ENCODE data around the gene PLCG2. TPM values are rescaled to one million over a fixed set of nuclear protein-coding genes. Genes with fewer than 3 reads are reported as not detected.

Gene PLCG2
- total RNA-seq, 2 experiments from 2014 or later, result 62.5 to 80.2 TPM

GRCh38 chr16:81832801-81833547, 53.9 kb downstream of the PLCG2 start:
- CTCF ChIA-PET, result interaction anchor here (0.7 to 2.4 kb wide), 3 partner anchors 9 to 40 kb away, joined by 3 to 12 read pairs (median 5); no protein-coding TSS in a partner anchor

GRCh38 chr16:81833751-81834150, 54.7 kb downstream of the PLCG2 start:
- H3K36me3 Mint-ChIP-seq, result peaks cover 21% of the 10 kb centered on the region
- no peak for DNase-seq
- CTCF ChIA-PET, result interaction anchor here (0.8 to 1.7 kb wide), 2 partner anchors 8 to 39 kb away, joined by 5 to 7 read pairs; no protein-coding TSS in a partner anchor
- no peak for ATAC-seq
- H3K9me3 Mint-ChIP-seq (ENCODE audit: low read depth), result no peaks in the 10 kb centered on the region
- no peak overlapping the region for H3K4me3 Mint-ChIP-seq
- peaks cover 83% of the 10 kb centered on the region for H3K4me1 Mint-ChIP-seq
- H3K27ac Mint-ChIP-seq, result no peak overlapping the region
- H3K27me3 Mint-ChIP-seq, result no peaks in the 10 kb centered on the region

More at GRCh38 chr16:81832801-81833547, 53.9 kb downstream of the PLCG2 start:
- Mint-ChIP-seq H3K27ac (peak overlapping the region; percentile 90), H3K36me3 (peaks cover 24% of the 10 kb centered on the region), H3K9me3 (ENCODE audit: low read depth) (no peaks in the 10 kb centered on the region), H3K4me1 (peaks cover 81% of the 10 kb centered on the region), H3K27me3 (no peaks in the 10 kb centered on the region), H3K4me3 (peak overlapping the region; percentile 54)
- ATAC-seq (no peak), DNase-seq (no peak)

GRCh38 chr16:81834868-81835267, 55.8 kb downstream of the PLCG2 start:
- Mint-ChIP-seq H3K27ac (peak overlapping the region; percentile 31), H3K27me3 (no peaks in the 10 kb centered on the region), H3K4me1 (peaks cover 83% of the 10 kb centered on the region), H3K4me3 (no peak overlapping the region), H3K36me3 (peaks cover 16% of the 10 kb centered on the region), H3K9me3 (ENCODE audit: low read depth) (no peaks in the 10 kb centered on the region)
- no peak for ATAC-seq
- CTCF ChIA-PET, result interaction anchor here (0.6 to 2.6 kb wide), 5 partner anchors 11 to 65 kb away, joined by 3 to 7 read pairs (median 3); no protein-coding TSS in a partner anchor
- DNase-seq, result no peak

GRCh38 chr16:81836279-81837054, 57.4 kb downstream of the PLCG2 start:
- peak overlapping the region; percentile 25 for H3K27ac Mint-ChIP-seq
- no peak for DNase-seq
- H3K4me3 Mint-ChIP-seq, result no peak overlapping the region

GRCh38 chr16:81837312-81837751, 58.2 kb downstream of the PLCG2 start:
- ATAC-seq (no peak), DNase-seq (no peak)
- CTCF ChIA-PET, result no interaction called here
- peaks cover 16% of the 10 kb centered on the region for H3K36me3 Mint-ChIP-seq
- H3K9me3 Mint-ChIP-seq (ENCODE audit: low read depth), result no peaks in the 10 kb centered on the region
- peaks cover 79% of the 10 kb centered on the region for H3K4me1 Mint-ChIP-seq
- H3K4me3 Mint-ChIP-seq, result no peak overlapping the region
- peak overlapping the region; percentile 25 for H3K27ac Mint-ChIP-seq
- no peaks in the 10 kb centered on the region for H3K27me3 Mint-ChIP-seq

More at GRCh38 chr16:81836279-81837054, 57.4 kb downstream of the PLCG2 start:
- H3K4me1 Mint-ChIP-seq, result peaks cover 79% of the 10 kb centered on the region
- no peak for ATAC-seq
- no peaks in the 10 kb centered on the region for H3K27me3 Mint-ChIP-seq
- CTCF ChIA-PET, result interaction anchor here (0.9 to 2.6 kb wide), 3 partner anchors 9 to 37 kb away, joined by 3 to 7 read pairs (median 4); no protein-coding TSS in a partner anchor
- H3K9me3 Mint-ChIP-seq (ENCODE audit: low read depth), result no peaks in the 10 kb centered on the region
- H3K36me3 Mint-ChIP-seq, result peaks cover 16% of the 10 kb centered on the region

GRCh38 chr16:81838794-81839193, 59.7 kb downstream of the PLCG2 start:
- H3K27ac Mint-ChIP-seq, result peak overlapping the region; percentile 18
- no peaks in the 10 kb centered on the region for H3K27me3 Mint-ChIP-seq
- CTCF ChIA-PET, result no interaction called here

GRCh38 chr16:81841722-81842121, 62.6 kb downstream of the PLCG2 start:
- H3K4me1 Mint-ChIP-seq, result peaks cover 73% of the 10 kb centered on the region
- no peaks in the 10 kb centered on the region for H3K27me3 Mint-ChIP-seq
- peak overlapping the region; percentile 85 for H3K27ac Mint-ChIP-seq
- peak; percentile 77 for DNase-seq
- peak overlapping the region; percentile 70 for H3K4me3 Mint-ChIP-seq
- H3K9me3 Mint-ChIP-seq (ENCODE audit: low read depth), result no peaks in the 10 kb centered on the region
- peak; percentile 76 for ATAC-seq
- CTCF ChIA-PET, result interaction anchor here (0.8 to 2.9 kb wide), 10 partner anchors 8 to 111 kb away, joined by 3 to 12 read pairs (median 7); no protein-coding TSS in a partner anchor
- H3K36me3 Mint-ChIP-seq, result peaks cover 24% of the 10 kb centered on the region

More at GRCh38 chr16:81838794-81839193, 59.7 kb downstream of the PLCG2 start:
- Mint-ChIP-seq H3K9me3 (ENCODE audit: low read depth) (no peaks in the 10 kb centered on the region), H3K4me1 (peaks cover 84% of the 10 kb centered on the region), H3K36me3 (peaks cover 20% of the 10 kb centered on the region), H3K4me3 (peak overlapping the region; percentile 16)
- peak; percentile 42 for ATAC-seq
- DNase-seq, result peak; percentile 54

- Mint-ChIP-seq H3K36me3 (peaks cover 23% of the 10 kb centered on the region), H3K27me3 (no peaks in the 10 kb centered on the region), H3K27ac (peak overlapping the region; percentile 85), H3K9me3 (ENCODE audit: low read depth) (no peaks in the 10 kb centered on the region), H3K4me3 (peak overlapping the region; percentile 70), H3K4me1 (peaks cover 64% of the 10 kb centered on the region)
- DNase-seq (peak; percentile 67), ATAC-seq (peak; percentile 9)
- CTCF ChIA-PET, result interaction anchor here (0.7 to 2.9 kb wide), 10 partner anchors 9 to 112 kb away, joined by 3 to 12 read pairs (median 7); no protein-coding TSS in a partner anchor
Measured at GRCh38 chr16:81842564-81843242, 63.6 kb downstream of the PLCG2 start.

- Mint-ChIP-seq H3K27me3 (no peaks in the 10 kb centered on the region), H3K36me3 (peaks cover 22% of the 10 kb centered on the region), H3K4me1 (peaks cover 64% of the 10 kb centered on the region), H3K9me3 (ENCODE audit: low read depth) (no peaks in the 10 kb centered on the region), H3K27ac (peak overlapping the region; percentile 85), H3K4me3 (peak overlapping the region; percentile 70)
- CTCF ChIA-PET, result interaction anchor here (0.7 to 2.9 kb wide), 7 partner anchors 11 to 113 kb away, joined by 3 to 12 read pairs (median 7); no protein-coding TSS in a partner anchor
- ATAC-seq (no peak), DNase-seq (no peak)
Measured at GRCh38 chr16:81843243-81843582, 64.1 kb downstream of the PLCG2 start.

GRCh38 chr16:81843683-81844082, 64.6 kb downstream of the PLCG2 start:
- Mint-ChIP-seq H3K9me3 (ENCODE audit: low read depth) (no peaks in the 10 kb centered on the region), H3K4me1 (peaks cover 63% of the 10 kb centered on the region), H3K36me3 (peaks cover 22% of the 10 kb centered on the region), H3K27me3 (no peaks in the 10 kb centered on the region), H3K27ac (peak overlapping the region; percentile 85), H3K4me3 (peak overlapping the region; percentile 70)
- ATAC-seq (peak; percentile 14), DNase-seq (no peak)
- CTCF ChIA-PET, result interaction anchor here (2.6 to 2.7 kb wide), 2 partner anchors 34 to 46 kb away, joined by 8 to 10 read pairs; no protein-coding TSS in a partner anchor

- CTCF ChIA-PET, result interaction anchor here (1.4 kb wide), 1 partner anchor 10 kb away, joined by 3 read pairs; no protein-coding TSS in a partner anchor
- Mint-ChIP-seq H3K27me3 (no peaks in the 10 kb centered on the region), H3K27ac (no peak overlapping the region), H3K36me3 (peaks cover 24% of the 10 kb centered on the region), H3K4me3 (no peak overlapping the region), H3K9me3 (ENCODE audit: low read depth) (no peaks in the 10 kb centered on the region), H3K4me1 (peaks cover 61% of the 10 kb centered on the region)
- no peak for DNase-seq
- ATAC-seq, result no peak
Measured at GRCh38 chr16:81846105-81846504, 67.0 kb downstream of the PLCG2 start.

GRCh38 chr16:81848306-81848853, 69.3 kb downstream of the PLCG2 start:
- Mint-ChIP-seq H3K27me3 (no peaks in the 10 kb centered on the region), H3K4me3 (no peak overlapping the region), H3K9me3 (ENCODE audit: low read depth) (no peaks in the 10 kb centered on the region), H3K27ac (no peak overlapping the region), H3K4me1 (peaks cover 46% of the 10 kb centered on the region), H3K36me3 (peaks cover 26% of the 10 kb centered on the region)
- DNase-seq (no peak), ATAC-seq (no peak)
- CTCF ChIA-PET, result interaction anchor here (1.0 to 1.6 kb wide), 2 partner anchors 26 to 38 kb away, joined by 3 to 4 read pairs; no protein-coding TSS in a partner anchor

Data from activated CD8-positive, alpha-beta memory T cell treated with anti-CD3 and anti-CD28 coated beads, Interleukin-2, amount 10 ng/mL, durations not matched to agents 7 days and 5 days (primary cell).